Measurements from ENCODE around the gene LYPD3.

DNA sequence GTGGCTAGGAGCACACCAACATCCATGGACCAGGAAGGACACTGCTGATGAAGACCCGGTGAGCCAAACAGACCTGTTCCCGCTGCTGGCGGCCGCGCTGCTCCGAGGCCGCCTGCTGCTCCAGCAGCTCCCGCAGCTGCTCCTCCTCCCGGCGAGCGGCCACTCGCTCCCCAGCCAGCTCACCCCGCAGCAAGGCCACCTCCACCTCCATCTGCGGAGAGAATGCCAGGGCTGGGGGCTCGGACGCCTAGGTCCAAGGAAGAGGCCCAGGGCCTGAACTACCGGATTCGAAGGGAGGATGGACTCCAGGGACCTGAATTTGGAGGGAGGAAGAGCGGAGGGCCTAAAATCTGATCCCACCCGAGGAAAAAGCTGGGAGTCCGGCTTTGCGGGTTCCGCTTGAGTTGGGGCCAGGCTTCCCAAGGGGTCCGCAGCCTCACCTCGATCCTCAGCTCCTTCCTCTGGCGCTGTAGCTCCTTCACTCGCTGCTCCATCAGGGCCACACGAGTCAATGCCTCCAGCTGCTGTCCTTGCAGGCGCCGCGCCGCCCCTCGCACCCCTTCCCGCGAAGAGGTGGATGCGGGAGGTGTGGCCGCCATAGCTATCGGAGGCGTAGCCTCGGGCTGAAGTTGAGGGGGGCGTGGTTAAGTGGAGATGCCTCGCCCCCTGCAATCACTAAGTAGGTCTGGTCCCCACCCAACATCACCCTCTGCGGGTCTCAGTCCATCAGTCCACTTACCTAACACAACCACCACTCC lies 36.4 kb upstream of the LYPD3 start:
- TF ChIP-seq, protein P1, sequence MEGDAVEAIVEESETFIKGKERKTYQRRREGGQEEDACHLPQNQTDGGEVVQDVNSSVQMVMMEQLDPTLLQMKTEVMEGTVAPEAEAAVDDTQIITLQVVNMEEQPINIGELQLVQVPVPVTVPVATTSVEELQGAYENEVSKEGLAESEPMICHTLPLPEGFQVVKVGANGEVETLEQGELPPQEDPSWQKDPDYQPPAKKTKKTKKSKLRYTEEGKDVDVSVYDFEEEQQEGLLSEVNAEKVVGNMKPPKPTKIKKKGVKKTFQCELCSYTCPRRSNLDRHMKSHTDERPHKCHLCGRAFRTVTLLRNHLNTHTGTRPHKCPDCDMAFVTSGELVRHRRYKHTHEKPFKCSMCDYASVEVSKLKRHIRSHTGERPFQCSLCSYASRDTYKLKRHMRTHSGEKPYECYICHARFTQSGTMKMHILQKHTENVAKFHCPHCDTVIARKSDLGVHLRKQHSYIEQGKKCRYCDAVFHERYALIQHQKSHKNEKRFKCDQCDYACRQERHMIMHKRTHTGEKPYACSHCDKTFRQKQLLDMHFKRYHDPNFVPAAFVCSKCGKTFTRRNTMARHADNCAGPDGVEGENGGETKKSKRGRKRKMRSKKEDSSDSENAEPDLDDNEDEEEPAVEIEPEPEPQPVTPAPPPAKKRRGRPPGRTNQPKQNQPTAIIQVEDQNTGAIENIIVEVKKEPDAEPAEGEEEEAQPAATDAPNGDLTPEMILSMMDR (IDR thresholded peaks at IDR 0.05), result no peak
- TF ChIP-seq POLR2A (IDR thresholded peaks at IDR 0.05), result no peak
